Pancreas (tissue), 10 donors: ENCODE measurements around the gene CCR5. TPM values are rescaled to one million over a fixed set of nuclear protein-coding genes. Genes with fewer than 3 reads are reported as not detected.

Experiments used
- ATAC-seq, 4 donors: fragments of 200-7000 bp; cut with Tn5 transposase; one replicate each; pipeline versions ENCODE4 v1.8.0 to v1.9.1; 2020; ENCODE audit warnings: mild to moderate bottlenecking in 4 of 4, moderate library complexity in 4 of 4
- DNase-seq, 6 donors: peaks; one replicate each; pipeline ENCODE4 v3.0.0-alpha.2; 2020
- FAIRE-seq: peaks from 2 replicates; lab custom pipeline; 2012; peaks lifted over from hg19 to GRCh38; lab: Jason Lieb, UNC
- H3K27ac ChIP-seq, 4 donors: fragments of 200-600 bp; sonication (generic); 1 replicate in 3 of 4; 2 replicates in 1 of 4; pipeline versions ENCODE4 v1.5.0 to v1.8.0; 2020
- H3K27me3 ChIP-seq, 4 donors: fragments of 200-600 bp; one replicate each; pipeline ENCODE4 v1.8.0; 2021
- H3K36me3 ChIP-seq, 3 donors: fragments of 200-600 bp; sonication (generic) in 1 of 3; one replicate each; pipeline versions ENCODE4 v1.5.0 to v1.8.0; 2020 to 2021
- H3K4me1 ChIP-seq, 3 donors: fragments of 200-600 bp; one replicate each; pipeline ENCODE4 v1.8.0; 2021
- H3K4me3 ChIP-seq, 4 donors: fragments of 200-600 bp; sonication (generic) in 2 of 4; one replicate each; pipeline versions ENCODE4 v1.5.0 to v1.8.0; 2020 to 2021
- H3K9me3 ChIP-seq, 4 donors: fragments of 200-600 bp; one replicate each; pipeline ENCODE4 v1.8.0; 2021
- CTCF ChIP-seq, 4 donors: fragments of 200-600 bp; sonication (generic) in 3 of 4; IDR thresholded peaks; one replicate each; pipeline versions ENCODE4 v1.5.0 to v1.8.0; 2021; ENCODE audit warnings: antibody characterized with exemption in 4 of 4
- WGBS, 2 donors: extraction: QIAGEN DNeasy Blood & Tissue Kit; methylation state at CpG; one replicate each; pipeline ENCODE4 v1.1.7; 2013; 5-methylcytosine and 5-hydroxymethylcytosine counted together
- intact Hi-C, 3 donors: fragments of 100-400 bp; cut with DNase I; formaldehyde crosslinking; loops; one replicate each; pipeline versions ENCODE4 v1.11.1 to v1.14.2; 2022
- polyA plus RNA-seq, 2 donors: library from polyadenylated mRNA; stranded (reverse); fragments of 200-250 nt; gene quantifications; one replicate each; pipeline ENCODE4 v1.2.3, GENCODE V29; 2013
- total RNA-seq, 6 donors: library from RNA; stranded (reverse); fragmentation: NEBNext Ultra II Directional in 4 of 6; extraction: Animal tissue kit (Norgen Biotek cat#: 25700) in 4 of 6; gene quantifications; one replicate each; pipeline versions ENCODE4 v1.2.1 to v1.2.4, GENCODE V29; 2021 to 2023
- donor health status: healthy with polysubstance abuse.
- donor health status: DM: no; HTN: no; CAD: no; lungs with moderate emphysema.
- donor health status: DM: no; HTN: no; CAD: no.
- donor health status: control.
- donor health status: control.
- donor health status: Bipolar disorder and iron deficiency.
- donor health status: DM: yes; HTN: yes; CAD: no.
- donor health status: DM: no; HTN: no; CAD: no.
- donor health status: DM: no; HTN: no; CAD: no.
- donor health status: DM: yes; HTN: yes; CAD: no.

The CCR5 gene
- total and polyA plus RNA-seq, 8 donors: 0.12 to 2.0 (median 0.29) TPM

DNA sequence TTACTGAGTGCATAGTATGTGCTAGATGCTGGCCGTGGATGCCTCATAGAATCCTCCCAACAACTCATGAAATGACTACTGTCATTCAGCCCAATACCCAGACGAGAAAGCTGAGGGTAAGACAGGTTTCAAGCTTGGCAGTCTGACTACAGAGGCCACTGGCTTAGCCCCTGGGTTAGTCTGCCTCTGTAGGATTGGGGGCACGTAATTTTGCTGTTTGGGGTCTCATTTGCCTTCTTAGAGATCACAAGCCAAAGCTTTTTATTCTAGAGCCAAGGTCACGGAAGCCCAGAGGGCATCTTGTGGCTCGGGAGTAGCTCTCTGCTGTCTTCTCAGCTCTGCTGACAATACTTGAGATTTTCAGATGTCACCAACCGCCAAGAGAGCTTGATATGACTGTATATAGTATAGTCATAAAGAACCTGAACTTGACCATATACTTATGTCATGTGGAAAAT, 1.0 kb upstream of the CCR5 start:
- no peak for ATAC-seq
- H3K4me1 ChIP-seq: no peaks in the 10 kb centered on the region
- no peak overlapping the region for H3K4me3 ChIP-seq
- no peaks in the 10 kb centered on the region for H3K27me3 ChIP-seq
- DNase-seq: no peak
- H3K36me3 ChIP-seq: no peaks in the 10 kb centered on the region
- FAIRE-seq: no peak
- WGBS, 2 donors: 53 to 57% methylated on average over 6 of the region's 6 CpGs
- TF ChIP-seq CTCF (IDR thresholded peaks at IDR 0.05): no peak
- intact Hi-C loops: loop anchor here in 1 of 3 donors (10.0 kb wide), 1 partner anchor 285 kb away; no protein-coding TSS in a partner anchor
- no peaks in the 10 kb centered on the region for H3K9me3 ChIP-seq
- H3K27ac ChIP-seq: no peak overlapping the region

GRCh38 chr3:46371519-46372340, 984 bp downstream of the CCR5 start:
- no peak for ATAC-seq
- intact Hi-C loops: loop anchor here in 1 of 3 donors (10.0 kb wide), 1 partner anchor 287 kb away; no protein-coding TSS in a partner anchor
- no peak for DNase-seq
- no peak for FAIRE-seq
- Histone ChIP-seq H3K27me3 (no peaks in the 10 kb centered on the region), H3K4me1 (no peaks in the 10 kb centered on the region), H3K9me3 (no peaks in the 10 kb centered on the region), H3K36me3 (no peaks in the 10 kb centered on the region), H3K27ac (no peak overlapping the region), H3K4me3 (no peak overlapping the region)
- no peak for TF ChIP-seq CTCF (IDR thresholded peaks at IDR 0.05)
- WGBS, 2 donors: 57 to 60% methylated on average over 10 of the region's 10 CpGs

- Histone ChIP-seq H3K27ac (no peak overlapping the region), H3K36me3 (no peaks in the 10 kb centered on the region), H3K4me1 (no peaks in the 10 kb centered on the region), H3K27me3 (no peaks in the 10 kb centered on the region), H3K4me3 (no peak overlapping the region), H3K9me3 (no peaks in the 10 kb centered on the region)
- peak in 1 of 4 donors; percentile 29 for TF ChIP-seq CTCF (IDR thresholded peaks at IDR 0.05)
- intact Hi-C loops: loop anchor here in 1 of 3 donors (10.0 kb wide), 1 partner anchor 288 kb away; no protein-coding TSS in a partner anchor
- 43 to 58% methylated on average over 9 of the region's 9 CpGs for WGBS, 2 donors
- ATAC-seq (peak in 2 of 4 donors; percentile 63 to 64), FAIRE-seq (no peak), DNase-seq (no peak)
Observed at GRCh38 chr3:46372492-46373359, 2.0 kb downstream of the CCR5 start.

DNA sequence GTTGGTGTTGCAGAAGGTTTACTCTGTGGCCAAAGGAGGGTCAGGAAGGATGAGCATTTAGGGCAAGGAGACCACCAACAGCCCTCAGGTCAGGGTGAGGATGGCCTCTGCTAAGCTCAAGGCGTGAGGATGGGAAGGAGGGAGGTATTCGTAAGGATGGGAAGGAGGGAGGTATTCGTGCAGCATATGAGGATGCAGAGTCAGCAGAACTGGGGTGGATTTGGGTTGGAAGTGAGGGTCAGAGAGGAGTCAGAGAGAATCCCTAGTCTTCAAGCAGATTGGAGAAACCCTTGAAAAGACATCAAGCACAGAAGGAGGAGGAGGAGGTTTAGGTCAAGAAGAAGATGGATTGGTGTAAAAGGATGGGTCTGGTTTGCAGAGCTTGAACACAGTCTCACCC, 4.0 kb downstream of the CCR5 start:
- no peak overlapping the region for H3K27ac ChIP-seq
- H3K36me3 ChIP-seq: no peaks in the 10 kb centered on the region
- FAIRE-seq: no peak
- DNase-seq: no peak
- TF ChIP-seq CTCF (IDR thresholded peaks at IDR 0.05): no peak
- no peaks in the 10 kb centered on the region for H3K27me3 ChIP-seq
- intact Hi-C loops: loop anchor here in 1 of 3 donors (10.0 kb wide), 1 partner anchor 290 kb away; no protein-coding TSS in a partner anchor
- H3K4me3 ChIP-seq: no peak overlapping the region
- ATAC-seq: no peak
- 58 to 65% methylated on average over 3 of the region's 3 CpGs for WGBS, 2 donors
- H3K4me1 ChIP-seq: no peaks in the 10 kb centered on the region
- H3K9me3 ChIP-seq: no peaks in the 10 kb centered on the region
